Measurements from ENCODE around the gene LMF1.

LMF1 gene

DNA sequence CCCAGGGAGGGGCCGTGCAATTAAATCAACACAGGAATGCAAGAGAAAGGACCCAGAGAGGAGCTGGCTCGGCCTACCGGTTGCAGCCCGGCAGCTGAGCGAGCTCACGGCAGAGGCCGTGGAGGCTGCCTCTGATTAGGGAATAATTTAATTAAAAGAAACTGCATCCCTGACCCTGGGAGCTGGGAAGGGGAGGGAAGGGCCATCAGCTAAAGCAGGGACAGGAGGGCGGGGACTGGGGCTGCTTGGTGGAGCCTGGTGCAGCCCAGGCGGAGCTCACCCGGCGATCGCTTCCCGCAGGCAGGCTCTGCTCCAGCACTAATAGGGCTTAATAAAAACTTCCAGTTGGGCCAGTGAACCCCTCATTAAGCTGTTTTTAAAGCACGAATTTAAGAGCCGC lies 43.4 kb downstream of the LMF1 start:
- no peak for DNase-seq

DNA sequence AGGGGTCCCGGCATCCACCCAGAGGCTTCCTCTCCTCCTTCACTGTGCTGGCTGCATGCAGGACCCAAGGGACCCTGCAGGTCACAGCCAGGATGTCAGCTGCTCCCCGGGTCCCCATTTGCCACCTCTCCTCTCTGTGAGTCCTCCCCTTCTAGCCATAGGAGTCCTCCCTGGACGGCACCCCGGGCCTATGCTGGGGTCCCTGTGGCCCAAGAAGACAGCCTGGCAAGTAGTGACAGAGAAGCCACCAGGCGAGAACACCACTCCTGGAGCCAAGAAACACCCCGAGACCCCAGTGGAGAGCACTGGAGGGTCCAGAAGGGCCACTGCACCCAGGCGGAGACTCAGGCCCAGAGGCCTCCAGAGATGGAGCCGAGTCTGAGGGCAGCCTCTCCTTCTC lies 44.1 kb downstream of the LMF1 start:
- DNase-seq, result no peak

DNA sequence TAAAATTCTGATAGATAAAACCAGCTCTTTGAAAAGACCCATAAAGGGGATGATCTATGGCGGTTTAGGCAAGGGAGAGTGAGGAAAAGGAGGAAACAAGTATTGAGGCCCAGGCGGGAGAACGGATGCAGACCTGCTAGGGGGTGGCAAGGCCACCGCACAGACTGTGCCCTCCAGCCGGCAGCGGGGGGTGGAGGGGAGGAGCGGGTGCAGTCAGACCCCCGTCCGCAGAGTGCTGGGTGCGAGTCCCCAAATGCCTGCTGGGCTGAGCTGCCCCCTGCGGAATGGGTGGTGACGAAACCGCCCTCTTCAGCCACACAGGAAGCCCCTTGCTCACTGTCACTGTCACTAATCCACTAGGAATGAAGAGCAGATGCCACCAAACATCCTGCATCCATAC lies 46.0 kb downstream of the LMF1 start:
- DNase-seq, result no peak

DNA sequence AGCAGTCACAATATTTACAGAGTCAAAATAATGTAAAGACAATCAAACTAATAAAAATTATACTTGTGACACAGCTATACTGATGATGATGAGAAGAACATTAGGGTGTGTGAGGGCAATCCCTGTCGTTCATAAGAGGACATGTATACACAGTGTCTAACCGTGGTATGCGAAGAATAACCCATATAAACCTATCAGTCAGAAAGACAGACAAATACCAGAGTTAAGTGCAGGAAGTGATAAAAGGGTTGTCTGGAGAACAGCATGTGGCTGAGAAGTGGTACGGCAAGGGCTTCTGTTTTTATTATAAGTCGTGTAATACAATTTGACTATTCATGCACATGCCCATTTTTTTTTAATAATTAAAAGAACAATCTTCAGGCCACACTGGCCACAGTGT lies 46.7 kb downstream of the LMF1 start:
- DNase-seq, result no peak

DNA sequence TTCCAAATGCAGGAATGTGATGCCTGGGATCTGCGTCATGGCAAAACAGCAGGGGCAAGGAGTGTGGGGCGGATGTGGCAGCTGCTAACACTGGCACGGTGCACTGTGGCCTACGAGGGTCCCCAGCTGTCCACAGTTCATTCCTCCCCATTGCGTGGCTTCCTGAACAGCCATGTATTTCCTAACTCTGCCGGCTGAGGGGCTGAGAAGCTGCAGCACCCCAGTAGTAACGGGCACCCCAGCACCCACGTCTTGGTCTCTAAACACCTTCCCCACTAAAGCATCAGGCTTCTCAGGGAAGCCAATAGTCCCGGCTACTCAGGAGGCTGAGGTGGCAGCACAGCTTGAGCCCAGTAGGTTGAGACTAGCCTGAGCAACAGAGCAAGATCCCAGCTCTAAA lies 47.6 kb downstream of the LMF1 start:
- no peak for DNase-seq

DNA sequence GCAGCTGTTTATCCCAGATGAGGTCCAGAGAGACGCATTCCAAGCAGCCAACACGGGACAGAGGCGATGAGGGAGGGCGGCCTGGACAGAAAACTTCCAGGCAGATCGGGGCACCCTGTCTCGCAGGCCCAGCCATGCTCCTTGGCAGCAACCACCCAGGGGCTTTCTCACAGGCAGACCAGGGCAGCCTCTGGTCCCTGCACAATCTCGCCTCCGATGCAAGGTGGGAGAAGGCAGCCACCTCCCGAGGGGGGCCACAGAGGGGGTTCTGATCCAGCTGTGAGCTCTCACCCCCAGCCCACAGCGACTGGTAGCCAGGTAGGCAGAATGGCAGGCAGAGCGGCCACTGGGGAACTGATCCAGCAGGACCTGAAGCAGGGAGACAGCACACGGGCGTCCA lies 48.7 kb downstream of the LMF1 start:
- DNase-seq, result no peak

DNA sequence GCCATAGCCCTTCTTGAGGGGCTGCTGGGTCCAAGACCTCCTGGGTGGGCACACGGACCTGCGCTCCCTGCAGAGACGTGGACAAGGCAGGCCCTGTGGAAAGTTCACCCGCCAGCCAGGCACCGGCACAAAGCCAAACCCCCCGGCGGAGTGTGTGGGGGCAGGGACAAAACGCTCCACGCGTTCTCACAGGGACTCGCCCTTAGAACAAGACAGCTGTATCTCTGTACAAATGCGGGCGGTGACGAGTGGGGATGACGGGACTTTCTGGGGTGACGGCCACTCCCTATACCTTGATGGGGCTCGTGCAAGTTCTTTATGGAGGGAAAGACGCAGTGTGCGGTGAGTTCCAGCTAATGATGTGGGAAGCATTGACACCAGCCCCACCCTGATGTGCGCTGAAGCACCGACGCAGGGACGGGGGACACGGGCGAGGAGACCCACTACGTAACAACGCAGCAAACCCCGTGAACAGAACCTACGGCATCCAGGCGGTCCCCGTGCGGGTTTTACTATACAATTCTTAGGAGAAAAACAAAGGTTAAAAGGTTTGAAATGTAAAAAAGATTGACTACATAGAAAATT lies 49.4 kb downstream of the LMF1 start:
- no peak for DNase-seq

DNA sequence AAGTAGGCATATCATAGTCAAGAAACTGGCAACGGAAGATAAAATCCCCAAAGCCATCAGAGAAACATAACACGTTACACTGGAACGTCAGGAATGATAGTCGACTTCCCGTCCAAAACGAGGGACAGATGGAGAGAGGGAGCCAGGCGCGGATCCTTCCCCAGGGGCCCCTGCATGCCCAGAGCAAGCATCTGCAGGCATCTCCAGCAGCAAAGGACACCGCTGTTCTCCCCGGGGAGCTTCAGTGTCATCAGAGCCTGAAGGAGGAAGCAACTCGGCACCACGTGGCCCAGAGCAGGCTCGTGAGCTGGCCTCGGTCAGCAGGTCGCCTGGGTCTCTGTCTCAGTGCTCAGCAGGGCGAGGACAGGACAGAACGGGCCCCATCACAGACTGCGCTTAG lies 50.1 kb downstream of the LMF1 start:
- DNase-seq, result no peak

DNA sequence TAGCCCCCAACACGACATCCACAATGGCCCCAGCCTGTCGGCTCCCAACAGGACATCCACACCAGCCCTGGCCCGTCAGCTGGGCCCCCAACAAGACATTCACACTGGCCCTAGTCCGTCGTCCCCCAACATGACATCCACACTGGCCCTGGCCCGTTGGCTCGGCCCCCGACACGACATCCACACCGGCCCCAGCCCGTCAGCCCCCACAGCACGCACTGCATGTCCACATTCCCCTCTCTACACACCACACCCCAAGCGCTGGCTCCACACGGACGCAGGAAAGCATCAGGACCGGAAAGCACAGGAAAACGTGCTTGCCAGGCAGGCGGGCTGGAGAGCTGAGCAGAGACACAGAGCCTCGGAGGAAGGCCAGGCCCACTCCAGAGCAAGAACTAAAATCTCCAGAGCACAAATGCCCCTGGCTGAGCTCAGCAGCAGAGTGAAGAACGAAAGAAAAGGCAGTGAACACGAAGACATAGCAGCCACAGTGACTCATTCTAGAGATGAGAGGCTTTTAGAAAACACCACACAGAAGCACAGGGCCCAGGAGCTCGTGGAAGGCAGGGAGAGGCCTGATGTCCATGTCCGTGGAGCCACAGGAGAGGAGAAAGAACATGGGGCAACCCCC lies 50.6 kb downstream of the LMF1 start:
- DNase-seq, result no peak

DNA sequence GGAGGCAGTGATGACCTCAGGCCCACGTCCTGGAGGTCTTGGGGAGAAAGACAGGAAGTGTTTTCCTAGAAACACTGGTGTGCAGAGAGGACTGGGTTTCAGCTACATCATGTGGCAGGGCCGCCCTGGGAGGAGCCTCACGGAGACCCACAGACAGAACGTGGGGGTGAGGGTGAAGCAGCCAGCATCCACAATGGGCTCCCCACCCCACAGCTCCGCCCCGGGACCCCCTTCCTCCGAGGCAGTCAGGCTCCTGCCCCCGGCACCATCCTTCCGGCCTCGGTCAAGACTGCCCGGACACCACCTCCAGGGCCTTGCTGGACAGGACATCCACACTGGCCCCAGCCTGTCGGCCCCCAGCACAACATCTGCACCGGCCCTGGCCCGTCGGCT lies 51.1 kb downstream of the LMF1 start:
- DNase-seq, result no peak

DNA sequence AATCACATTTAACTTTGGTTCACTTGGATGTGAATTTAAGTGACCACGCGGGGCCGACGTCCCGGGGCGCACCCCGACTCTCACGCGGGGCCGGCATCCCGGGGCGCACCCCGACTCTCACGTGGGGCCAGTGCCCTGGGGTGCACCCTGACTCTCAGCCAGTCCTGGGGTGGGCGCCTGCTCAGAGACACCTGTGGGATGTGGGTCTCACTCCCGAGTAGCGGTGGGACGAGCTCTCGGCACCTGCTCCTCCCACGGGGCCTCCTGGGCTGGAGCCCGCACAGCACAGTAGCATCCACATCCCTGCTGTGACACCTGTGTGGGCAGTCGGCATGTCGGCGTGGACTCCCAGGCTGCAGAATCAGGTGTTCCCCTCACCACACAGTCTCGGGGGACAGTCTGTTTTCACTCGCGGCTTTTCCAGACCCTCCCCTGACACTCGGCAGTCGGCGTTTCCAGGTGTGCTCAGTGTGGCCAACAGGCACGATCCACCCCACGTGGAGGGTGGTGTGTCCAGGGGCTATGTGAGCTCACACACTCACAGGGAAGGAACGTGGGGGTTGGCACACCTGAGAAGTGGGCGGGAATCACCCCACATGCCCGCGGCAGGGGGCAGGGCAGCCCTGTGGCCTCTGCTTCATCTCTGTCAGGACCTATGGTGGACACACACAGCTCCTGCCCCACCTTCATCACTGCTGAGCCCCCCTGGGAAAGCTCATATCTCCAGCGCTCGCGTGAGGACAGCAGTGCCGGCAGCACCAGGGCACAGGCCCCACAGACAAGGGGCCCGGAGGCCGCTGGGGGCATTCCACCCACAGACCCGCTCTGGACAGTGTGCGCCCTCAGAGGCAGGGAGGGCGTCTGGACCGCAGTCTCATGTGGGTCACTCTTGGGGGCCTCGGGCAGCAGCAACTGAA lies 51.8 kb downstream of the LMF1 start:
- DNase-seq, result no peak

DNA sequence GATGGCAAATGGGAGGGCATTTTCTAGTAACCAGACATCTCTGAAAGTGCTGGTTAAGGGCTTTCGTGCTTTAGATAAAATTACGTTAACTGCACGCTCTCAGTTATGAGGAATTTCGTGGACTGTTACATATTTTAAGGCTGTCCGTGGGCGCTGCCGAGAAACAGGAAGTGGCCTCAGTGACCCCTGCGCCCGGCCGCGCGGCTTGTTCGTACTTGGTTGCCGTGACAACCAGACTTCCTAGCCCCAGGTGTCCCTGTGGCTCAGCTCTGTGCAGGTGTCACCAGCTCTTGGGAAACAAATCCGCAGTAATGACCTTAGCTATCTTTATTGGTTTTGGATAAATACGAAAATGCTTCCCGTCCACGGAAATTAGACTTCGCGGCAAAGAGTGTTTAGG lies 52.7 kb downstream of the LMF1 start:
- DNase-seq, result no peak

DNA sequence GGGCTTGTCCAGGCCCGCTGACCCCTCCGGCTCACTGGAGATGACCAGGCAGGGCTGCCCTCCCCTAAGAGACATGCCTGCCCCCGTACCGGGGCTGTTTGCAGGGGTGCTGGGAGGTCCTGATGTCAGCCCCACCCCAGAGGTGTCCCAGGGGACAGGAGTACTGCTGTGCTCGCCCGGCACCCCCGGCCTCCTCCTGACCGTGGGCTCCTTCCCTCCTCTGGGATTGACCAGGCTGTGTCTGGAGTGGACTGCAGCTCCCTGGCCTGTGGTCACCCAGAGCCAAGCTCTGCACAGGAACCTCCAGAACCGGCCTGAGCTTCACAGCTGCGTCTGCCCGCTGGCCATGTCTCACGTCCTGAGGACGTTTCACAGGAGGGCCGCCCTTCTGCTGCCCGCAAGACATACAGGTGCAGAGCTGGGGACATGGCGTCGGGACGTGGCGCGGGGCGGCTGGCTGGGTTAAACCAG lies 53.2 kb downstream of the LMF1 start:
- DNase-seq, result no peak

DNA sequence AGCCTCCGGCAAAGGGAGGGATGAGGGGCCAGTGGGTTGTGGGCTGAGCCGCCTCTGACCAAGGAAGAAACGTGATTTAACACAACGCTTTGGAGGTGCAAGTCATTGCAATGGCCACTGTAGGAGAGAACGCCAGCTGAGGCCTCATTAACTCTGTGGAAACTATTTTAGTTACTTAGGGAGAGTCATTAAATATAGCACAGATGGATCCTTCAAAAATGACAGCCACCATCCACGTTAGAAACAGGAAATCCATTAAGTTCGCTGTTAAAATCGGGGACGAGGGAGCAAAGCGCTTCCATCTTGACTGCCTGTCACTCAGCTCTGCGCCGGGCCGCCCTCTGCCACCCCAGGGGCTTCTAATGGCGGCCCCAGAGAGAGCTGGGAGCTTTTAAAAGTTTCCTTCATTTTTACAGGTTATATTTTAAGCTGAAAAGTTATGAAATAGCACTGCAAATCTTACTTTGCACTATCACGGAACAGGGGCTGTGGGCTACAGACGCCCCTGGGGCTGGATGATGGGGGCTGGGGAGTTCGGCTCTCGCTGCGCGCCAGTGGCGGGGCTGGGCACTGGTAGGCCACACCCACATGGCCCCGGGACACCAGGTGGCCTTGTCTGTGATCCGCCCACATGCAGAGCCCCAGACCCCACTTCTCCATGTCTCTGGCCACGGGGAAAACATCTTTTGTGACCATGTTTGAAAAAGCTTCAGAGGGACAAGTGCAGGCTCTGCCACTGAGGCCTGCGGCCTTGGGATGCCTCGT lies 54.6 kb downstream of the LMF1 start:
- no peak for DNase-seq

DNA sequence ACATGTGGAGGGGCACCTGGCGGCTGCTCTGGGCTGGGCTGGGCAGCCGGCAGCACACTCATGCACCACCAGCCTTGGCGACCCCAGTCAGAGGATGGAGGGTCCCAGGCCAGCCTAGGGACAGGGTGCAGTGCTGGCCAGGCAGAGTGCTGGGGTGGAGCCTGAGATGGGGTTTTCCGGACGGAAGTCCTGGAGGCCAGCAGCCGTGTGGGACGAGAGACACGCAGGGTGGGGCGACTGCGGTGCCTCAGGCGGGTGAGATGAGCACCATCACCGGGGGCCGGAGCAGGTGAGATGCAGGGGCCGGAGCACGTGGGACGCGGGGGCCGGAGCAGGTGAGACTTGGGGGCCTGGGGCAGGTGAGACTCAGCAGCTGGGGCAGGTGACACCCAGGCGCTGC lies 55.2 kb downstream of the LMF1 start:
- no peak for DNase-seq

DNA sequence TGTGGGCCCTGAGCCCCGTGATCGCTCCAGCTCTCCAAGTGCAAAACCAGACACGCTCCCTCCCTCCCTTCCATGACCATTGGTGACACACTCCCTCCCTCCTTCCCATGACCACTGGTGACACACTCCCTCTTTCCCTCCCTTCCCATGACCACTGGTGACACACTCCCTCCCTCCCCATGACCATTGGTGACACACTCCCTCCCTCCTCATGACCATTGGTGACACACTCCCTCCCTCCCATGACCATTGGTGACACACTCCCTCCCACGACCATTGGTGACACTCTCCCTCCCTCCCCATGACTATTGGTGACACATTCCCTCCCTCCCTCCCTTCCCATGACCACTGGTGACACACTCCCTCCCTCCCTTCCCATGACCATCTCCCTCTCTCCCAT lies 56.3 kb downstream of the LMF1 start:
- no peak for DNase-seq

DNA sequence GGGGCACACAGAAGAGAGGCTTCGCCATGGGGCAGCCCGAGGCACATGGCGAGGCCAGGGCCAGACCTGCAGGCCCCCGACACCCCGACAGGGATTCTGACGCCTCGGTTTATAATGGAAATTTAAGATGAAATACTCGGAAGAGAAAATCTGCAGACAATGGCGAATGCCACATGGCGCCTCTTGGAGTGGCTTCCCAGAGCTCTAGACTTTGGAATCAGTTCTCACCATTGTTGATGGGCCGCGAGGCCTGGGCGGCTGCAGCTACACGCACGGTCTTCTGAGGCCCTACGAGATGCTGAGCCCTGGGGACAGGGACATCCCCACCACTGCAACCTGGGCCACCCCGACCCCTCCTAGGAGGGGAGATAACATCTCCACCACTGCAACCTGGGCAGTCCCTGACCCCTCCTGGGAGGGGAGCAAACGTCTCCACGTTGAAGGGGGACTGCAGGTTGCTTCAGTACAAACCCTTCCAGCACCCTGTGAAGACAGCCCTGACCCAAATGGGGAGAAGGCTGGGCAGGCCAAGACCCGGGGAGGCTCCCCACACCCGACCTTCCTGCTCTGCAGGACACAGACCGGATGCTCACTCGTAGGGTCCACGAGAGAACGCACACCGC lies 56.9 kb downstream of the LMF1 start:
- DNase-seq, result no peak

DNA sequence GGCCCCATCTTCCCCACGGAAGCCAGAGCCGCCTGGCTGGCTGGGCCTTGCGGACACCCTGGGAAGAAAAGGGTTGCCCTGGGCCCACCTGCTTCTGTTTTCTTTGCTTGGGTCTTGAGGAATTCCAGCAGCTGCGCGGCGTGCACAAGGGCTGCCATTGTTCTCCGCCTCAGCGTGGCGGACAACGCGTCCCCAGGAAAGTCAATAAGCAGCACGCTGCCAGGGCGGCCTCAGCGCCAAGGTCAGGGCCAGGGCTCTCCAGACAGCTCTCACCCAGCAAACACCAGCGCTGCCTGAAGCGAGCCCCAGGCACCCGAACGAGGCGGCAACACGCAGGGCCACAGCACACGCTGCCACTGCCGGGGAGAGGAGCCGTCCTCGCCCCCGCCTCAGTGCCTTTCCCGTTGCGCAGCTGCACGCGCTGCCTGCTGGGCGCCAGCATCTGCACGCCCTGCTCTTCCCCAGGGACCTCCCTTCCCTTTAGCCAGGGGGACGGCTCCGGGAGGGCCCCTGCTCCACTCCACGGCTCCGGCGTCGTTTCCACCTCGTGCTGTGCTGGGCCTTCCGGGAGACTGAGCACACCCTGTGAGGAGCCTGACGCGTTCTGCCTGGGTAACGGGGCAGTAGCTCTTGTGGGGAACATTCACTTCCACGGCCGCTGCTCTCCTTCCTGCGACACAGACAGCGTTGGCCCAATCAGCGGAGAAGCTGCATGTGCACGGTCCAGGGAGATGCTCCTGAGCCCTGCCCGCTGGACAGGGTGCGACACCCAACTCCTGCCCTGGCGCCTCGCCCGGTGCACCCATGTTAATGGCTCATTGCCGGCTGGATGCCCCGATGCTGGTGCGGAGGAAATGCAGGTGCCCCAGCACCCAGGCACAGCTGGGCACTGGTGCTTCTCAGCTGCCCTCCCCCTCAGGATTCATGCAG lies 57.8 kb downstream of the LMF1 start:
- DNase-seq, result no peak

DNA sequence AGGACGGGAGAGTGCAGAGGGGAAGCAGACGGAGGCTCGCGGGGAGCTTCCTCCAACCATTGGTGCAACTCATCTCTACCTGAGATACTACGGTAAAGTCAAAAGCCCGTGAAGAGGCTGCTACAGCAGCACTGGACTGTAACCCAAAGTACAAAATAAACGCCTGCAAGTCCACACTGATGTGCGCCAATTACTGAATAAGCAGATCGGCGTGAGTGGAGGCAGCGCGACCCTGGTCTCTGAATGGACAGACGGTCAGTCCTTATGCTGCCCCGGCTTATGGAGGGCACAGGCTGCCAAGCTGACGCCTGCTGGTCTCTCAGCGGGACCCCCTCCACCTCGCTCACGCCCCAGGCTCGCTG lies 58.5 kb downstream of the LMF1 start:
- no peak for DNase-seq

DNA sequence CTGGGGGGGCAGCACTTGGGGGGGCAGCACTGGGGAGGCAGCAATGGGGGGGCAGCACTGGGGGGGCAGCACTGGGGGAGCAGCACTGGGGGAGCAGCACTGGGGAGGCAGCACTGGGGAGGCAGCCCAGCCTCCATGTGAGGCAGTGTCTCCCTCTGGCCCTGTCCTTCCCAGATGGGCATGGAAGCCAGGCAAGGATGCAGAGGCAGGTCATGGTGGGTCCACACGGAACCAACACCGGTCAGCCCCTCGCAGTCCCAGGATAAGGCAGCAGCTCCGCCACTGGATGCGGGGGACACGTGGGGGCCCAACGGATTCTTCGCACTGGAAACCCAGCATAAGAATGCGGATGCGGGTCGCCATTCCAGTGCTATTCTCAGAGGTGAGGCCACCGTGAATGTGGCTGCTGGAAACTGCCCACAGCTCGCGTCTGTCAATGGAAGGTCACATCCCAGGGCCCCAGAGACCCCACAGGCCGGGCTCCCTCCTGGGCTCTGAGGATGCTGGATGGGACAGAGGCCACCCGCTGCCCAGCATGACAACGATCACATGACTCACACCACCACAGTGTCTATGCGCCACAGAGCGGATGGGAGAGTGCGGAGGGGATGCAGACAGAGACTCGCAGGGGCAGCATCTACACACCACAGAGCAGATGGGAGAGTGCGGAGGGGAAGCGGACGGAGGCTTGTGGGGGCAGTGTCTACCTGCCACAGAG lies 59.0 kb downstream of the LMF1 start:
- no peak for DNase-seq

DNA sequence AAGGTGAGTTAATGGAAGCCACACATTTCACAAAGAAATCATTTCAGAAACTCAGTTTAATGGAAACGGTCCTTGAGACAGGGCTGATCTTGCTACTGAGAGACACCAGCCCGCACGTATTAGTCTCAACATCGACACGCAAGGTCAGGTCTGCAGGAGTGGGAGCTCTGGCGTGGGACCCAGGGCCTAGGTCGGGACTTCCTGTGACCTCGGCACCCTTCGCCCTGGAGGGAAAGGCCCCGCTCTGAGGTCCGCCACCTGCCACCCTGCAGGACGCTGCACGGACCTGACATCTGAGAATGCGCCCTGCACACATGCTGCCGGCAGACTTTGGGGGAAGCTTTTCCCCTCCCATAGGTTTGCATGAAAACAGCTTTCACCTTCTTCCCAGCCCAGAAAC lies 59.7 kb downstream of the LMF1 start:
- no peak for DNase-seq
